GM19035 (cell line): ENCODE data around the gene ELN.
"Not testable (repeated sequence)": the region's sequence is repeated elsewhere in the genome, so short reads cannot be mapped to it uniquely, and the experiment has no call there.

Source experiments
- ATAC-seq: cut with Tn5 transposase; IDR thresholded peaks from one replicate; pipeline ENCODE4 v1.9.1; 2021; ENCODE audit not compliant: unreplicated experiment

The ELN gene

GRCh38 chr7:74027683-74028320 is at the start of gene ELN:
Gene ELN, plus strand, starts transcription at chr7:74028173. Its CDS starts 15 bp downstream, at chr7:74028188.
- no peak for ATAC-seq

- ATAC-seq, result no peak
Measured at GRCh38 chr7:73978661-73979563, 49.1 kb upstream of the ELN start.

DNA sequence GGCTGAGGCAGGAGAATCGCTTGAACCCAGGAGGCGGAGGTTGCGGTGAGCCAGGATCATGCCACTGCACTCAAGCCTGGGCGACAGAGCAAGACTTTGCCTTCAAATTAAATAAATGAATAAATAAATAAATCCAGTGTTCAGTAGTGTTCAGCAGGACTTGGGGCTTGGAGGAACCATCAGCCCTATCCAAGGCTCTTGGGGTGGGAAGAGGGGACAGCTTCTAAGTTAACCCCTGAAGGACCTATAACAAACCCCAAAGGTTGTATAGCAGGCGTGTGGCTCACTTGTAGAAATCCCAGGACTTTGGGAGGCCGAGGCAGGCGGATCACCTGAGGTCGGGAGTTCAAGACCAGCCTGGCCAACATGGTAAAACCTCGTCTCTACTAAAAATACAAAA is 48.3 kb upstream of the ELN start:
- not testable (repeated sequence) for ATAC-seq

DNA sequence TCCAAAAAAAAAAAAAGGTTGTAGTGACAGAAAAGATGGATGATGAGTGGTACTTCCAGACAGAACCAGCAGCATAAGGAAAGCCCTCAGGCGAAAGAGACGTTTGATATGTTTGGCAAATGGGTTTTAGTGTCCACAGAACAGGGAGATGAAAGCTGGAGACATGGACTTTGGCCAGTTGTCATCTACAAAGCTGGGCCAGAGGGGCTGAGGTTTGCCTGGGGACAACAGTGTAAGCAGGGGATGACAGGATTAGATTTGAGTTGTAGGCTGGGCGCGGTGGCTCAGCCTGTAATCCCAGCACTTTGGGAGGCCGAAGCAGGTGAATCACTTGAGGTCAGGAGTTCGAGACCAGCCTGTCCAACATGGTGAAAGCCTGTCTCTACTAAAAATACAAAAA is 47.8 kb upstream of the ELN start:
- ATAC-seq, result no peak

- ATAC-seq, result no peak
Measured at GRCh38 chr7:73981933-73982332, 46.0 kb upstream of the ELN start.

GRCh38 chr7:73983437-73984164 is 44.4 kb upstream of the ELN start:
- no peak for ATAC-seq

- ATAC-seq, result no peak
Measured at GRCh38 chr7:73984481-73985205, 43.3 kb upstream of the ELN start.

DNA sequence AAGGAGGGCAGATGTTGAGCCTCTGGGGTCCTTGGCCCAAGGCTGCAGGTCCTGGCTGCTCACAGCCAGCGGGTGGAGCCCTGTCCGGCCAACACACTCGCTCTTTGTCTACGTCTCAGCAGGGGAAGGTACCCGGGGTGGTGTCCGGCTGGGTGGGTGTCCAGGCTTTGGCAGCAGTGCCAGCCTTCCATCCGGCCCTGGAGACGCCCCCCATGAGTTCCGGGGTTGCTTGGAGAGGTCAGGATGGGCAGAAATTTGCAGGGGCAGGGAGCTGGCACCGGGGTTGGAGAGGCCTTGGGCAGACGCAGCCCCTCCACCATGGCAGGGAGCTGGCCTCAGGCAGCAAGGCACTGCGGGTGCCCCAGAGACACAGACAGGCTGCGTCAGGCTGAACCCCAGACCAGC is 42.2 kb upstream of the ELN start:
- no peak for ATAC-seq

DNA sequence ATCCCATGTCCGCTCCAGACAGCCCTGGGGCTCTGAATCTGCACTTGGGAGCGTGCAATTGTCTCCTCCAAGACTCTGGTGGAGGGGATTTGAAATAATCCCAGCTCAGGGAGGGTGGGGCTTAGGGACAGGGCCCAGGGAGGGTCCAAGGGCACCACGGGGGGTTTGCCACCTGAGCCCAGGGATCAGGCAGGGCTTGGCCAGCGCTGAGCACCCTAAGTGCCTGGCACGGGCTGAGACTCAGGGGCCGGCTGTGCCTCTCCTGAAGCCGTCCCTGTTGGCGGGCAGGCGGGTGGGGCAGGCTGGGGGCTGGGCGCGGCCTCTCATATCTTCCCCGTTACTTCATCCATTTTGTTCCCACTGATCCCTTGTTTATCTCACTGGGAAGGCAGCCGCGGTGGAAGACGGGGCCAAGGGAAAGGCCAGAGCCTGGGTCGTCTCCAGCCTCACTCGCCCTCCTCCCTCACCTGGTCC is 41.8 kb upstream of the ELN start:
- ATAC-seq, result no peak

DNA sequence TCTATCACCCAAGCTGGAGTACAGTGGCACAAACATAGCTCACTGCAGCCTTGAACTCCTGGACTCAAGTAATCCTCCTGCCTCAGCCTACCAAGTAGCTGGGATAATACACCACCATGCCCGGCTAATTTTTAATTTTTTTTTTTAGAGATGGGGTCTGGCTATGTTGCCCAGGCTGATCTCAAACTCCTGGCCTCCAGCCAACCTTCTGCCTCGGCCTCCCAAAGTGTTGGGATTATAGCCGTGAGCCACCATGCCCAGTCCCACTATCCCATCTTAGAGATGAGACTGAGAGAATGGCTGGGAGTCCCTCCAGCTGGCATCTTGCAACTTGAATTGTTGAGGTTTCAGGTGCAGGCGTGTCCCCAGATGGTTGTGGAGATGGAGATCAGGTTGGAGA is 40.7 kb upstream of the ELN start:
- no peak for ATAC-seq

GRCh38 chr7:73988197-73988596 is 39.8 kb upstream of the ELN start:
- ATAC-seq, result no peak

- ATAC-seq, result no peak
Measured at GRCh38 chr7:73991522-73992100, 36.4 kb upstream of the ELN start.

GRCh38 chr7:73992101-73992562 is 35.8 kb upstream of the ELN start:
- no peak for ATAC-seq

DNA sequence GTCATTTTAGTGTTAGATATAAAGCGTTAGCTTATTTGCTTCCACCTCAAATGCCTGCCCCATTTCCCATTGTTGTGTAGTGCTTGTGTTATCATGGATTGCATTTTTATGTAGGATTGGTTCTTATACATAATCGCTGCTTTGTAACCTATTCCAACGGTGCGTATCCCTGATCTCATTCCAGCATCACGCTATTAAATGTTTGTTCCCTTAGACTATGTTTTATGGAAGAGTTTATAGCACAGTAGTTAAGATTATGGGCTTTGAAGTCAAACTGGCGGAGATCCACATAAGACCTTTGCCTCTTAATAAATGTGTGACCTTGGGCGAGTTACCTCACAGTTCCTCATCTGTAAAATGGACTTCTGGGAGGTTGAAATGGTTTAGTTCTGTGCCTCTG is 34.0 kb upstream of the ELN start:
- no peak for ATAC-seq

DNA sequence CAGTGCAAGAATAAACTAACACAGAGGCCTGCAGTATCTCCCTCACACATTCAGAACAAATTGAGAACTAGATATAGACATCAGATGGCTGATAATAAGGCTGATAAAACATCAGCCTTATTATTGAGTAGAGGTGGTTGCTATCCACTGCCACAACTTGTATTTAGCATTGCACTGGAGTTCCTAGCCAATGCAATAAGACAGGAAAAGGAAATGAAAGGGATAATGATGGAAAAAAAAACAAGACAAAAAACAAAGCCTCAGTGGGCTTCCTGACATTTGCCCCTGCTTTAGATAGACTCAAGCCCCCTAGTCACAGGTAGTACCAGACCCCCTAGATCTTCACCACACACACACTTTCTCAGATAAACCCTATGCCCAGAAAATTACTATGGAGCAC is 33.2 kb upstream of the ELN start:
- ATAC-seq, result no peak

GRCh38 chr7:73995330-73995729 is 32.6 kb upstream of the ELN start:
- no peak for ATAC-seq

- no peak for ATAC-seq
Measured at GRCh38 chr7:73995821-73996511, 32.0 kb upstream of the ELN start.

- ATAC-seq, result no peak
Measured at GRCh38 chr7:73997056-73997455, 30.9 kb upstream of the ELN start.

DNA sequence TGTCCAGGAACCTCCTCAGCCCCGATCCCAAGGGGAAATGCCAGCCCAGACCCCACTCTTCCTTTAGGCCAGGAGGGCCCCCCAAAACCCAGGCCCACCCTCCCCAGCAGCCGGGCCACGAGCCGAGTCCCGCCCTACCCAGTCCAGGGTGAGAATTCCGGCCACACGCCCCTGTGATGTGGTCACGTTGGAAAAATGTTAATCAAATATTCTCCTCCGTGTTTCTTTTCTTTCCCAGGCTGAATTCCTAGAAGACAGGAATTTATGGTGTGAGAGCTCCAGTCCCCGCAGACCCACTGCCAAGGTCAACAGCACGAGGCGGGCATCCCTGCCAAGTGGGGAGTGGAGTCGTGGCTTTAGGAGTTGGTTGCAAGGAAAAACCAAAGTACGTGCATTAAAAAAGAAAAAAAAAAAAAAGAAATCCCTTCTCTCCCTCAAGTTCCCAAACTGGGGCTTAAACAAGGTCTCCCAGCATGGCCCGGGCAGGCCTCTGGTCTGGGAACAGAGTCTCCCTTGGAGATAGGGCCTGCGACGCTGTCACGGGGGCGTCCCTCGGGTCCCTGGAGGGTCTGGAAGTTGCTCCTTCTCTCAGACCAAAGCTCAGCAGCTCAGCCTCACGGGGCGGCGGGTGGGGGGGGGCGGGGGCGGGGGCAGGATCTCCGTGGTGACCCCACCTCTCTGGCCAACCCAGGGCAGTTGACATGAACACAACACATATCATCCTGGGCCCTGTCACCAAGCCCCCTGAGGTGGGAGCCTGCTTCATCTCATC is 28.1 kb upstream of the ELN start:
- ATAC-seq, result no peak
